MM.1S (cell line): ENCODE measurements around the gene EIF4E.

Experiments used
- CTCF ChIP-seq: fragments of 300-600 bp; sonication (generic); IDR thresholded peaks from 2 replicates; pipeline ENCODE4 v1.5.1; 2016; ENCODE audit warnings: antibody characterized with exemption, low read length, mixed read lengths
- EZH2 ChIP-seq: fragments of 300-600 bp; sonication (generic); optimal IDR thresholded peaks from 2 replicates; pipeline ENCODE3; 2017; ENCODE audit warnings: low read depth, mild to moderate bottlenecking, antibody characterized with exemption, low read length, mixed read lengths

- TF ChIP-seq CTCF (no peak), EZH2 (no peak)
Observed at GRCh38 chr4:98966926-98967325, 38.0 kb upstream of the EIF4E start.
